Choroid plexus epithelial cell (primary cell): Measurements from ENCODE around the gene TSPO2.

ENCODE experiments used
- DNase-seq: peaks from one replicate; pipeline ENCODE4 v3.0.0-alpha.2; 2010; ENCODE audit warnings: low read depth
- H3K4me3 ChIP-seq: 2 replicates; pipeline ENCODE4 v1.5.1; 2011; ENCODE audit warnings: low read depth, mild to moderate bottlenecking, control low read depth, low read length, moderate library complexity
- CTCF ChIP-seq: conservative IDR thresholded peaks from 2 replicates; pipeline ENCODE4 v1.5.1; 2011; ENCODE audit warnings: low read depth, mild to moderate bottlenecking, control low read depth, inconsistent platforms, low read length, moderate library complexity

The TSPO2 gene

GRCh38 chr6:41093729-41094128 is 51.5 kb downstream of the TSPO2 start:
- DNase-seq, result peak; percentile 79
- TF ChIP-seq CTCF, result no peak
- H3K4me3 ChIP-seq, result no peak overlapping the region
